GM06990 (cell line): Measurements from ENCODE around the gene MEGF6.

Experiments used
- DNase-seq: peaks from one replicate; pipeline ENCODE4 v3.0.0-alpha.2; 2011; ENCODE audit not compliant: insufficient read length; ENCODE audit errors: extremely low read depth
- H3K27me3 ChIP-seq: replicated peaks from 2 replicates; pipeline ENCODE4 v1.6.0; 2011; ENCODE audit warnings: low read length; ENCODE audit not compliant: control insufficient read depth, insufficient read depth
- H3K36me3 ChIP-seq: 2 replicates; pipeline ENCODE4 v1.5.1; 2011; ENCODE audit warnings: low read length; ENCODE audit not compliant: control insufficient read depth, insufficient read depth
- H3K4me3 ChIP-seq: replicated peaks from 2 replicates; pipeline ENCODE4 v1.5.1; 2011; ENCODE audit warnings: low read depth, mild to moderate bottlenecking, control low read depth, low read length
- TF ChIP-seq, protein P1 (sequence below): IDR thresholded peaks from 2 replicates; pipeline ENCODE4 v1.5.1; 2011; ENCODE audit warnings: low read length, control low read depth, mild to moderate bottlenecking, inconsistent platforms; ENCODE audit not compliant: insufficient read depth, poor library complexity, severe bottlenecking

The MEGF6 gene

DNA sequence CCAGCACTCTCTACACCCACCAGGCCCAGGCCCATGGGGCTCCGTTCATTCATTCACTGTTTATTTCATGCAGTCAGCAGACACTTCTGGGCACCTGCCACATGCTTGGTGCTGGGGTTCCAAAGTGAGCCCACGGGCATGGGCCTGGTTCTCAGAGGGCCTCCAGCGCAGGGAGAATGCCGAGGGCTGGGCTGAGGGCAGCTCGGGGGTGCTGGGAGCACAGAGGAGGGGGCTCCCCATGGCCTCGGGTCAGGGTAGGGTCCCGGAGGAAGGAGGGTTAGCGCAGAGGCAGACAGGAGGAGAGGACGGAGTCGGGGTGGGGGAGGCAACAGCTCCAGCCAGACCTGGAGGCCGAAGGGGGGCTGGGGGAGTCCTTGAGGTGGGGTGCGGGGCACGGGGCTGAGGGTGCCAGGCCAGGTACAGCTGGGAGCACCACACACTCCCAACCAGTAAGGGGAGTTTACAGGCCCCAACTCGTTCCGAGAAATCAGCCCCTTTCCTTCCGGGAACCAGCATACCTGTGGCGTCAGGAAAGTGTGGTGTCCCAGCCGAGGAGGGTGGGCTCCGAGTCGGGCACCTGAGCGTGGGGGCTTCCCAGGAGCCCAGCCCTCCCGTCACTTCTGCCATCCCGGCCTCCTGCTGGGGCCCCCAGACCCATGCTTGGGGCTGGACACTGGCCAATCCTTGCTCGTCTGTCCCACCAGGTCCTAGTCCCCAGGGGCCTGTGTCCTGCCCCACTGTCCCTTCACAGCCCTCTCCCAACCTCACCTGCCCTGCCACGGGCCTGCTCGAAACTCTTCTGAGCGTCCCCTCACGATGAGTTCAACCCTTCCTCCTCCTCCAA is 146.0 kb downstream of the MEGF6 start:
- Histone ChIP-seq H3K36me3 (no peaks in the 10 kb centered on the region), H3K4me3 (no peak overlapping the region), H3K27me3 (peaks cover 1% of the 10 kb centered on the region; the same call in 1 of the 2 replicates)
- DNase-seq, result no peak
- TF ChIP-seq, protein P1, sequence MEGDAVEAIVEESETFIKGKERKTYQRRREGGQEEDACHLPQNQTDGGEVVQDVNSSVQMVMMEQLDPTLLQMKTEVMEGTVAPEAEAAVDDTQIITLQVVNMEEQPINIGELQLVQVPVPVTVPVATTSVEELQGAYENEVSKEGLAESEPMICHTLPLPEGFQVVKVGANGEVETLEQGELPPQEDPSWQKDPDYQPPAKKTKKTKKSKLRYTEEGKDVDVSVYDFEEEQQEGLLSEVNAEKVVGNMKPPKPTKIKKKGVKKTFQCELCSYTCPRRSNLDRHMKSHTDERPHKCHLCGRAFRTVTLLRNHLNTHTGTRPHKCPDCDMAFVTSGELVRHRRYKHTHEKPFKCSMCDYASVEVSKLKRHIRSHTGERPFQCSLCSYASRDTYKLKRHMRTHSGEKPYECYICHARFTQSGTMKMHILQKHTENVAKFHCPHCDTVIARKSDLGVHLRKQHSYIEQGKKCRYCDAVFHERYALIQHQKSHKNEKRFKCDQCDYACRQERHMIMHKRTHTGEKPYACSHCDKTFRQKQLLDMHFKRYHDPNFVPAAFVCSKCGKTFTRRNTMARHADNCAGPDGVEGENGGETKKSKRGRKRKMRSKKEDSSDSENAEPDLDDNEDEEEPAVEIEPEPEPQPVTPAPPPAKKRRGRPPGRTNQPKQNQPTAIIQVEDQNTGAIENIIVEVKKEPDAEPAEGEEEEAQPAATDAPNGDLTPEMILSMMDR, result no peak

- no peak for DNase-seq
- Histone ChIP-seq H3K27me3 (peaks cover 1% of the 10 kb centered on the region; the same call in 1 of the 2 replicates), H3K4me3 (no peak overlapping the region), H3K36me3 (no peaks in the 10 kb centered on the region)
- TF ChIP-seq, protein P1, result no peak
Measured at GRCh38 chr1:3464649-3465025, 146.7 kb downstream of the MEGF6 start.

DNA sequence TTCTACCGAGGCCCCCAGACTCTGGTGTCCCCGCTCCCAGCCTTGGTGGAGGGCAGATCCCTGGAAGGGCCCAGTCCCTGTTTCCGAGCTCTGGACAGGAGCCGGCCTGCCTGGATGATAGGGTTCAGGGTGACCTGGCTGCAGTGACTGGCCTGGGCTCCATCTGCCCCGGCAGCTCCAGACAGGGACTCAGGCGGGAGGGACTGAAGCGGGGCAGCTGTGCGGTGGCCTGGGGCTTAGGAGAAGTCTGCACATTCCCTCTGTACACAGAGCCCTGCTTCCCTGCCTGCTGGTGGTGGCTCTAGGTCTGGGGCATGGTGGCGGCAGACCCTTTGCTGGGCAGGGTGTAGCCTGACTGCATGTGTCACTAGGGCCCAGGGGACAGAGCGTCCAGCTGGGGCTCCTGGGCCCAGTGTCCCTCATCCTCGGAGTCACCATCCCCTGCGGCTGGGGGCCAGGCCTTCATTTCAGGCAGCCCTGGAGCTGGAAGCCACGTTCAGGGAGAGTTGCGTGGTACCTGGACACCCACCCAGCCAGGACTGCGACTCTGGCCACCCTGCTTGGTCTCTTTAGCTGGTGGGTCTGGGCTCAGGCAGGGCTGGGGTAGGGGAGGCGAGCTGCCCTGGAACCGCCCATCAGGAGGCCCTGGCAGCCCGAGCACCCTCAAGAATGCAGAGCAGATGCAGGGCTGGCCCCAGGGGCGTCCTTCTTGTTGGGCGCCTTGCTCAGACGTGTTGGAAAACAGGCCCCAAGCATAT is 147.2 kb downstream of the MEGF6 start:
- DNase-seq, result no peak
- TF ChIP-seq, protein P1, result no peak
- Histone ChIP-seq H3K27me3 (peaks cover 1% of the 10 kb centered on the region; the same call in 1 of the 2 replicates), H3K36me3 (no peaks in the 10 kb centered on the region), H3K4me3 (no peak overlapping the region)

GRCh38 chr1:3463408-3463863 is 147.9 kb downstream of the MEGF6 start:
- TF ChIP-seq, protein P1, result no peak
- no peak for DNase-seq
- H3K36me3 ChIP-seq, result no peaks in the 10 kb centered on the region
- no peak overlapping the region for H3K4me3 ChIP-seq
- H3K27me3 ChIP-seq, result peaks cover 1% of the 10 kb centered on the region; the same call in 1 of the 2 replicates

DNA sequence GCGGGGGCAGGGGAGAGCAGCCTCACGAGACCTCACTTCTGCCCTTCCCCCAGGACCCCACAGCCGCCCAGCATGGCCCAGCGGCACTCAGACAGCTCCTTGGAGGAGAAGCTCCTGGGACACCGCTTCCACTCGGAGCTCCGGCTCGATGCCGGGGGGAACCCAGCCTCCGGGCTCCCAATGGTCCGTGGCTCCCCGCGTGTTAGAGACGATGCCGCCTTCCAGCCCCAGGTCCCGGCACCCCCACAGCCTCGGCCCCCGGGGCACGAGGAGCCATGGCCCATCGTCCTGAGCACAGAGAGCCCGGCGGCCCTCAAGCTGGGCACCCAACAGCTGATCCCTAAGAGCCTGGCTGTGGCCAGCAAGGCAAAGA is 148.3 kb downstream of the MEGF6 start:
- Histone ChIP-seq H3K4me3 (no peak overlapping the region), H3K36me3 (no peaks in the 10 kb centered on the region), H3K27me3 (peaks cover 1% of the 10 kb centered on the region; the same call in 1 of the 2 replicates)
- TF ChIP-seq, protein P1, result no peak
- no peak for DNase-seq
